Smooth muscle cell (in vitro differentiated cells): ENCODE results near the gene TBCD. TPM values are rescaled to one million over a fixed set of nuclear protein-coding genes. Genes with fewer than 3 reads are reported as not detected.
A peak's percentile ranks its signal among the peaks of the same experiment; 100 is the strongest.

Experiments used
- DNase-seq: peaks from one replicate; lab custom pipeline; 2025; ENCODE audit not compliant: unreplicated experiment; lab: John Stamatoyannopoulos, UW
- H2AFZ ChIP-seq: fragments of 200-600 bp; sonication (generic); 2 replicates; pipeline ENCODE4 v1.6.0; 2016; ENCODE audit warnings: antibody characterized with exemption, low read depth, mild to moderate bottlenecking
- H3F3A ChIP-seq: fragments of 200-600 bp; sonication (generic); 2 replicates; pipeline ENCODE4 v1.6.0; 2017; ENCODE audit warnings: antibody characterized with exemption, low read depth
- H3K27ac ChIP-seq: fragments of 200-600 bp; sonication (generic); 2 replicates; pipeline ENCODE4 v1.5.1; 2016; ENCODE audit warnings: low read depth, mild to moderate bottlenecking
- H3K27me3 ChIP-seq: fragments of 200-600 bp; sonication (generic); 2 replicates; pipeline ENCODE4 v1.6.1; 2016; ENCODE audit warnings: low read depth, mild to moderate bottlenecking
- H3K36me3 ChIP-seq: fragments of 200-600 bp; sonication (generic); 2 replicates; pipeline ENCODE4 v1.5.1; 2016; ENCODE audit warnings: low read depth
- H3K4me1 ChIP-seq: fragments of 200-600 bp; sonication (generic); 2 replicates; pipeline ENCODE4 v1.5.1; 2016; ENCODE audit warnings: low read depth
- H3K4me2 ChIP-seq: fragments of 200-600 bp; sonication (generic); 2 replicates; pipeline ENCODE4 v1.6.0; 2016; ENCODE audit warnings: mild to moderate bottlenecking
- H3K4me3 ChIP-seq: fragments of 200-600 bp; sonication (generic); 2 replicates; pipeline ENCODE4 v1.5.1; 2016; ENCODE audit warnings: mild to moderate bottlenecking
- H3K79me2 ChIP-seq: fragments of 200-600 bp; sonication (generic); 2 replicates; pipeline ENCODE4 v1.6.0; 2016; ENCODE audit warnings: low read depth, mild to moderate bottlenecking
- H3K9ac ChIP-seq: fragments of 200-600 bp; sonication (generic); 2 replicates; pipeline ENCODE4 v1.6.0; 2016; ENCODE audit warnings: low read depth
- H3K9me3 ChIP-seq: fragments of 200-600 bp; sonication (generic); replicated peaks from 2 replicates; pipeline ENCODE4 v1.5.1; 2016; ENCODE audit warnings: low read depth
- H4K20me1 ChIP-seq: fragments of 200-600 bp; sonication (generic); 2 replicates; pipeline ENCODE4 v1.6.0; 2016; ENCODE audit warnings: low read depth
- CTCF ChIP-seq: fragments of 200-600 bp; sonication (generic); IDR thresholded peaks from 2 replicates; pipeline ENCODE4 v1.5.1; 2017; ENCODE audit warnings: borderline replicate concordance, mild to moderate bottlenecking, antibody characterized with exemption; ENCODE audit not compliant: insufficient read depth, poor library complexity, severe bottlenecking
- WGBS: methylation state at CpG from one replicate; pipeline ENCODE4 v1.1.7; 2016; ENCODE audit warnings: low lambda C conversion rate; 5-methylcytosine and 5-hydroxymethylcytosine counted together
- polyA plus RNA-seq: library from polyadenylated mRNA; unstranded; fragments of >200 nt; fragmentation: Nextera tagmentation; extraction: Ambion mirVana; gene quantifications from 2 replicates; pipeline ENCODE4 v1.2.1, GENCODE V29; 2016
- total RNA-seq: library from RNA; depleted of rRNA; stranded (reverse); fragments of >200 nt; gene quantifications from 2 replicates; pipeline ENCODE4 v1.2.3, GENCODE V29; 2014

Gene TBCD
- total and polyA plus RNA-seq, 2 experiments from 2014 or later: 29.1 to 38.8 TPM

GRCh38 chr17:82756166-82756565, 4.3 kb downstream of the TBCD start:
- H2AFZ ChIP-seq: no peak overlapping the region
- H3K9me3 ChIP-seq: no peaks in the 10 kb centered on the region
- no peak overlapping the region for H3K9ac ChIP-seq
- DNase-seq: no peak
- no peak overlapping the region for H3K27ac ChIP-seq
- no peak overlapping the region for H3K4me3 ChIP-seq
- no peaks in the 10 kb centered on the region for H3K36me3 ChIP-seq
- TF ChIP-seq CTCF: no peak
- no peaks in the 10 kb centered on the region for H3K27me3 ChIP-seq
- H3K4me2 ChIP-seq: no peak overlapping the region
- peaks cover 18% of the 10 kb centered on the region for H4K20me1 ChIP-seq
- WGBS: 93% methylated on average over 7 of the region's 7 CpGs
- no peaks in the 10 kb centered on the region for H3F3A ChIP-seq
- peaks cover 15% of the 10 kb centered on the region for H3K79me2 ChIP-seq
- peaks cover 17% of the 10 kb centered on the region for H3K4me1 ChIP-seq

GRCh38 chr17:82765371-82765770, 13.5 kb downstream of the TBCD start:
- Histone ChIP-seq H3K36me3 (peaks cover 4% of the 10 kb centered on the region), H3K9me3 (no peaks in the 10 kb centered on the region), H3K9ac (no peak overlapping the region), H3F3A (no peaks in the 10 kb centered on the region), H3K4me2 (no peak overlapping the region), H3K27me3 (no peaks in the 10 kb centered on the region), H3K4me3 (no peak overlapping the region), H3K4me1 (no peaks in the 10 kb centered on the region), H3K79me2 (no peaks in the 10 kb centered on the region), H4K20me1 (no peaks in the 10 kb centered on the region), H2AFZ (no peak overlapping the region), H3K27ac (no peak overlapping the region)
- DNase-seq: no peak
- TF ChIP-seq CTCF: no peak
- WGBS: 91% methylated on average over 13 of the region's 13 CpGs

- Histone ChIP-seq H4K20me1 (no peaks in the 10 kb centered on the region), H3K36me3 (peaks cover 4% of the 10 kb centered on the region)
These were observed 15.3 kb downstream of the TBCD start for GRCh38 chr17:82767041-82767754.

More at GRCh38 chr17:82767041-82767754, 15.3 kb downstream of the TBCD start:
- Histone ChIP-seq H3K79me2 (no peaks in the 10 kb centered on the region), H3K27me3 (no peaks in the 10 kb centered on the region), H3K4me1 (no peaks in the 10 kb centered on the region), H3K9ac (no peak overlapping the region), H2AFZ (no peak overlapping the region), H3K4me2 (no peak overlapping the region), H3F3A (no peaks in the 10 kb centered on the region), H3K9me3 (no peaks in the 10 kb centered on the region), H3K4me3 (no peak overlapping the region), H3K27ac (no peak overlapping the region)
- DNase-seq: no peak
- 85% methylated on average over 24 of the region's 24 CpGs for WGBS
- peak; percentile 65 for TF ChIP-seq CTCF
